HepG2 (cell line): ENCODE data around the gene MED12L. TPM values are rescaled to one million over a fixed set of nuclear protein-coding genes. Genes with fewer than 3 reads are reported as not detected.
A peak's percentile ranks its signal among the peaks of the same experiment; 100 is the strongest.

ENCODE experiments used
- HIC2 ChIP-seq: sonication (generic); formaldehyde crosslinking; IDR thresholded peaks from 2 replicates; pipeline ENCODE4 v1.9.0; 2022; ENCODE audit warnings: low read depth, missing genetic modification reagents
- HNF4A ChIP-seq: sonication (generic); formaldehyde crosslinking; IDR thresholded peaks from 2 replicates; pipeline ENCODE4 v1.4.0; 2020; ENCODE audit warnings: missing genetic modification reagents
- HNRNPL ChIP-seq: fragments of 200-400 bp; formaldehyde crosslinking; IDR thresholded peaks from 2 replicates; pipeline ENCODE4 v1.6.1; 2017; ENCODE audit warnings: mild to moderate bottlenecking, low read depth, low read length
- HNRNPLL ChIP-seq: fragments of 200-400 bp; formaldehyde crosslinking; IDR thresholded peaks from 2 replicates; pipeline ENCODE4 v1.6.1; 2017; ENCODE audit warnings: mild to moderate bottlenecking, low read depth, low read length; ENCODE audit not compliant: poor library complexity, severe bottlenecking
- KAT7 ChIP-seq: IDR thresholded peaks from 2 replicates; pipeline ENCODE4 v1.6.1; 2018; ENCODE audit warnings: borderline replicate concordance, missing compliant biosample characterization
- KMT2A ChIP-seq: sonication (generic); formaldehyde crosslinking; IDR thresholded peaks from 2 replicates; pipeline ENCODE4 v1.4.0; 2020; ENCODE audit warnings: missing genetic modification reagents
- MAX ChIP-seq: IDR thresholded peaks from 2 replicates; pipeline ENCODE4 v1.6.1; 2012; ENCODE audit warnings: inconsistent platforms
- NR2F2 ChIP-seq: IDR thresholded peaks from 2 replicates; pipeline ENCODE4 v1.6.1; 2012; ENCODE audit warnings: low read depth, inconsistent platforms, borderline replicate concordance
- POLR2G ChIP-seq: fragments of 200-400 bp; formaldehyde crosslinking; IDR thresholded peaks from 2 replicates; pipeline ENCODE4 v1.6.1; 2018; ENCODE audit warnings: mild to moderate bottlenecking, low read depth, low read length, moderate library complexity
- PRPF4 ChIP-seq: fragments of 200-400 bp; formaldehyde crosslinking; IDR thresholded peaks from 2 replicates; pipeline ENCODE4 v1.6.1; 2016; ENCODE audit warnings: low read length, low read depth; ENCODE audit not compliant: poor library complexity, severe bottlenecking
- SIX4 ChIP-seq: sonication (generic); formaldehyde crosslinking; IDR thresholded peaks from 2 replicates; pipeline ENCODE4 v1.4.0; 2020; ENCODE audit warnings: missing genetic modification reagents
- TBX3 ChIP-seq: fragments of 450-650 bp; IDR thresholded peaks from 2 replicates; pipeline ENCODE4 v1.6.1; 2017; ENCODE audit warnings: antibody characterized with exemption, mild to moderate bottlenecking, inconsistent platforms, borderline replicate concordance
- TEAD3 ChIP-seq: optimal IDR thresholded peaks from 2 replicates; pipeline ENCODE3; 2016; ENCODE audit warnings: borderline replicate concordance
- UBTF ChIP-seq: sonication (generic); formaldehyde crosslinking; IDR thresholded peaks from 2 replicates; pipeline ENCODE4 v1.4.0; 2020; ENCODE audit warnings: mild to moderate bottlenecking, missing genetic modification reagents
- ZBTB38 ChIP-seq: sonication (generic); formaldehyde crosslinking; IDR thresholded peaks from 2 replicates; pipeline ENCODE4 v1.5.1; 2020; ENCODE audit warnings: mild to moderate bottlenecking, missing genetic modification reagents
- ZHX2 ChIP-seq, 2 experiments: sonication (generic) in 1 of 2; formaldehyde crosslinking in 1 of 2; IDR thresholded peaks; 2 replicates each; pipeline versions ENCODE4 v1.6.1 to v1.9.0; 2014 to 2022; ENCODE audit warnings: antibody characterized with exemption in 1 of 2, borderline replicate concordance in 1 of 2, inconsistent platforms in 1 of 2, low read depth in 1 of 2, missing genetic modification reagents in 1 of 2
- ZNF251 ChIP-seq: sonication (generic); formaldehyde crosslinking; IDR thresholded peaks from 2 replicates; pipeline ENCODE4 v1.9.0; 2021; ENCODE audit warnings: mild to moderate bottlenecking, missing genetic modification reagents
- ZNF274 ChIP-seq: sonication (generic); formaldehyde crosslinking; IDR thresholded peaks from 2 replicates; pipeline ENCODE4 v1.5.1; 2020; ENCODE audit warnings: mild to moderate bottlenecking, missing genetic modification reagents
- polyA plus RNA-seq, 8 experiments: library from polyadenylated mRNA; depleted of rRNA in 3 of 8; stranded (reverse) in 7 of 8; unstranded in 1 of 8; fragments of >200 nt; fragmentation: Illumina TruSeq in 4 of 8; extraction: Trizol in 4 of 8; gene quantifications; 2 replicates each; pipeline versions ENCODE4 v1.2.1 to v1.2.3, GENCODE V29; 2011 to 2016; ENCODE audit warnings: low read depth in 4 of 8, missing spikeins in 1 of 8, mixed read lengths in 1 of 8; ENCODE audit not compliant: insufficient read depth in 1 of 8
- total RNA-seq, 5 experiments: library from RNA; depleted of rRNA; stranded (reverse); fragments of >200 nt; fragmentation: Illumina TruSeq; extraction: Trizol; gene quantifications; 2 replicates each; pipeline ENCODE4 v1.2.3, GENCODE V29; 2016; ENCODE audit warnings: low read depth in 1 of 5
- TF ChIP-seq, protein P1 (sequence below): fragments of 450-650 bp; IDR thresholded peaks from 2 replicates; pipeline ENCODE4 v1.6.1; 2016

MED12L gene
- total and polyA plus RNA-seq, 2 of the 13 experiments (the other 11 are each of a cell fraction or from before 2014, with no cell fraction given), result 0.07 to 0.64 TPM

DNA sequence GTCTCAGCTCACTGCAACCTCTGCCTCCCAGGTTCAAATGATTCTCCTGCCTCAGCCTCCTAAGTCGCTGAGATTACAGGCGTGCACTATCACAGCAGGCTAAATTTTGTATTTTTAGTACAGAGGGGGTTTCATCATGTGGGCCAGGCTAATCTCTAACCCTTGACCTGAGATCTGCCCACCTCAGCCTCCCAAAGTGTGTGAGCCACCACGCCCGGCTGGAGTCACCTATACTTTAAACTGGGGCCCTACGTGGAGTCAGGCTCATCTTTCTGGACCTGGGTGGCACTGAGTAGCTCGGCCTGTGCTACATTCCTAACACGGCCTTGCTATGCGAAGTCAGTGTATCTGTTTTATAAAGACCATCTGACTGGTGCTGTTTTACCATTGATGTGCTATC is 111.8 kb downstream of the MED12L start (continued):
- TF ChIP-seq HNRNPL (no peak), POLR2G (no peak), HNF4A (CRISPR knock-in tag) (peak; percentile 39), ZHX2 (IDR thresholded peaks at IDR 0.05; ENCODE audit: low read depth) (no peak), ZHX2 (CRISPR knock-in tag; IDR thresholded peaks at IDR 0.05; ENCODE audit: borderline replicate concordance) (no peak), TBX3 (no peak), ZBTB38 (CRISPR knock-in tag) (peak; percentile 94), KAT7 (CRISPR knock-in tag) (no peak), TEAD3 (CRISPR knock-in tag) (peak; percentile 42), ZNF274 (CRISPR knock-in tag) (no peak), HNRNPLL (no peak), NR2F2 (no peak), PRPF4 (peak; percentile 58), HIC2 (CRISPR knock-in tag) (no peak), MAX (peak; percentile 28; the same call in 1 of the 2 replicates), KMT2A (CRISPR knock-in tag) (0 out of 2 replicates have a peak, but pooled peaks have one; percentile 24), SIX4 (CRISPR knock-in tag) (no peak), UBTF (CRISPR knock-in tag) (no peak), ZNF251 (no peak)
- TF ChIP-seq, protein P1, sequence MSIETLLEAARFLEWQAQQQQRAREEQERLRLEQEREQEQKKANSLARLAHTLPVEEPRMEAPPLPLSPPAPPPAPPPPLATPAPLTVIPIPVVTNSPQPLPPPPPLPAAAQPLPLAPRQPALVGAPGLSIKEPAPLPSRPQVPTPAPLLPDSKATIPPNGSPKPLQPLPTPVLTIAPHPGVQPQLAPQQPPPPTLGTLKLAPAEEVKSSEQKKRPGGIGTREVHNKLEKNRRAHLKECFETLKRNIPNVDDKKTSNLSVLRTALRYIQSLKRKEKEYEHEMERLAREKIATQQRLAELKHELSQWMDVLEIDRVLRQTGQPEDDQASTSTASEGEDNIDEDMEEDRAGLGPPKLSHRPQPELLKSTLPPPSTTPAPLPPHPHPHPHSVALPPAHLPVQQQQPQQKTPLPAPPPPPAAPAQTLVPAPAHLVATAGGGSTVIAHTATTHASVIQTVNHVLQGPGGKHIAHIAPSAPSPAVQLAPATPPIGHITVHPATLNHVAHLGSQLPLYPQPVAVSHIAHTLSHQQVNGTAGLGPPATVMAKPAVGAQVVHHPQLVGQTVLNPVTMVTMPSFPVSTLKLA, result no peak
